Neural cell (in vitro differentiated cells): ENCODE data around the gene EGR4.

Experiments used
- EP300 ChIP-seq: fragments of 450-650 bp; conservative IDR thresholded peaks from 2 replicates; pipeline ENCODE4 v1.6.1; 2014; ENCODE audit warnings: antibody characterized with exemption, mild to moderate bottlenecking, moderate library complexity; ENCODE audit not compliant: poor library complexity, severe bottlenecking
- EZH2 ChIP-seq: fragments of 200-600, 300-800 bp; shearing (Covaris generic), sonication (generic); IDR thresholded peaks from 2 replicates; pipeline ENCODE4 v1.6.1; 2014; ENCODE audit warnings: antibody characterized with exemption, low read length, borderline replicate concordance, mild to moderate bottlenecking; ENCODE audit not compliant: insufficient read depth, poor library complexity, severe bottlenecking
- MXI1 ChIP-seq: fragments of 450-650 bp; conservative IDR thresholded peaks from 2 replicates; pipeline ENCODE4 v1.6.1; 2014; ENCODE audit warnings: antibody characterized with exemption, mild to moderate bottlenecking; ENCODE audit not compliant: poor library complexity, severe bottlenecking
- POLR2AphosphoS5 ChIP-seq: IDR thresholded peaks from 2 replicates; pipeline ENCODE4 v1.6.1; 2012
- RAD21 ChIP-seq: fragments of 450-650 bp; conservative IDR thresholded peaks from 2 replicates; pipeline ENCODE4 v1.6.1; 2014; ENCODE audit warnings: antibody characterized with exemption, mild to moderate bottlenecking, moderate library complexity
- REST ChIP-seq: IDR thresholded peaks from 2 replicates; pipeline ENCODE4 v1.6.1; 2012; ENCODE audit warnings: borderline replicate concordance
- SMC3 ChIP-seq: fragments of 450-650 bp; conservative IDR thresholded peaks from 2 replicates; pipeline ENCODE4 v1.6.1; 2014; ENCODE audit warnings: antibody characterized with exemption, mild to moderate bottlenecking, moderate library complexity; ENCODE audit not compliant: poor library complexity
- TAF1 ChIP-seq: IDR thresholded peaks from 2 replicates; pipeline ENCODE4 v1.6.1; 2012; ENCODE audit warnings: low read depth
- TF ChIP-seq, protein P1 (sequence below): fragments of 450-650 bp; IDR thresholded peaks from 2 replicates; pipeline ENCODE4 v1.5.1; 2014; ENCODE audit warnings: antibody characterized with exemption, mild to moderate bottlenecking, moderate library complexity; ENCODE audit not compliant: poor library complexity, severe bottlenecking

DNA sequence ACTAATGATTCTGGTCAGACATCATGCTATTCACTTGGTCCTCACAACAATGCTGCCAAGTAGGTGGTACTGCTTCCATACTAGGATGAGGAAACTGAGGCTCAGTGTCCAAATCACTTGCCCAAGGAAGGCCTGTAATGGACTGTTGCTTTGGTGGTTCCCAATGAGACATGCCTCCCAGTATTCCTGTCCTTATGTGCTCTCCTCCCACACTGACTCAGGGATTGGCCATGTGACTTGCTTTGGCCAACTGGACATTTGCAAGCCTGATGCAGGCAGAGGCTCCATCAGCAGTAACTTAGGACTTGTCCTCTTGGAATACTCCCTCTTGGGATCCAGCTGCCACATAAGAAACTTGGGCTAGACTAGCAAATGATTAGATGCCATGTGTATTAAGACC lies 12.1 kb downstream of the EGR4 start:
- TF ChIP-seq, protein P1, sequence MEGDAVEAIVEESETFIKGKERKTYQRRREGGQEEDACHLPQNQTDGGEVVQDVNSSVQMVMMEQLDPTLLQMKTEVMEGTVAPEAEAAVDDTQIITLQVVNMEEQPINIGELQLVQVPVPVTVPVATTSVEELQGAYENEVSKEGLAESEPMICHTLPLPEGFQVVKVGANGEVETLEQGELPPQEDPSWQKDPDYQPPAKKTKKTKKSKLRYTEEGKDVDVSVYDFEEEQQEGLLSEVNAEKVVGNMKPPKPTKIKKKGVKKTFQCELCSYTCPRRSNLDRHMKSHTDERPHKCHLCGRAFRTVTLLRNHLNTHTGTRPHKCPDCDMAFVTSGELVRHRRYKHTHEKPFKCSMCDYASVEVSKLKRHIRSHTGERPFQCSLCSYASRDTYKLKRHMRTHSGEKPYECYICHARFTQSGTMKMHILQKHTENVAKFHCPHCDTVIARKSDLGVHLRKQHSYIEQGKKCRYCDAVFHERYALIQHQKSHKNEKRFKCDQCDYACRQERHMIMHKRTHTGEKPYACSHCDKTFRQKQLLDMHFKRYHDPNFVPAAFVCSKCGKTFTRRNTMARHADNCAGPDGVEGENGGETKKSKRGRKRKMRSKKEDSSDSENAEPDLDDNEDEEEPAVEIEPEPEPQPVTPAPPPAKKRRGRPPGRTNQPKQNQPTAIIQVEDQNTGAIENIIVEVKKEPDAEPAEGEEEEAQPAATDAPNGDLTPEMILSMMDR = no peak
- TF ChIP-seq SMC3 = no peak
- no peak for TF ChIP-seq POLR2AphosphoS5
- TF ChIP-seq EP300 = no peak
- no peak for TF ChIP-seq EZH2
- no peak for TF ChIP-seq TAF1
- no peak for TF ChIP-seq REST
- TF ChIP-seq MXI1 = no peak
- TF ChIP-seq RAD21 = no peak
